ENCODE data around the gene IER3.

IER3 gene, protein sequence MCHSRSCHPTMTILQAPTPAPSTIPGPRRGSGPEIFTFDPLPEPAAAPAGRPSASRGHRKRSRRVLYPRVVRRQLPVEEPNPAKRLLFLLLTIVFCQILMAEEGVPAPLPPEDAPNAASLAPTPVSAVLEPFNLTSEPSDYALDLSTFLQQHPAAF

DNA sequence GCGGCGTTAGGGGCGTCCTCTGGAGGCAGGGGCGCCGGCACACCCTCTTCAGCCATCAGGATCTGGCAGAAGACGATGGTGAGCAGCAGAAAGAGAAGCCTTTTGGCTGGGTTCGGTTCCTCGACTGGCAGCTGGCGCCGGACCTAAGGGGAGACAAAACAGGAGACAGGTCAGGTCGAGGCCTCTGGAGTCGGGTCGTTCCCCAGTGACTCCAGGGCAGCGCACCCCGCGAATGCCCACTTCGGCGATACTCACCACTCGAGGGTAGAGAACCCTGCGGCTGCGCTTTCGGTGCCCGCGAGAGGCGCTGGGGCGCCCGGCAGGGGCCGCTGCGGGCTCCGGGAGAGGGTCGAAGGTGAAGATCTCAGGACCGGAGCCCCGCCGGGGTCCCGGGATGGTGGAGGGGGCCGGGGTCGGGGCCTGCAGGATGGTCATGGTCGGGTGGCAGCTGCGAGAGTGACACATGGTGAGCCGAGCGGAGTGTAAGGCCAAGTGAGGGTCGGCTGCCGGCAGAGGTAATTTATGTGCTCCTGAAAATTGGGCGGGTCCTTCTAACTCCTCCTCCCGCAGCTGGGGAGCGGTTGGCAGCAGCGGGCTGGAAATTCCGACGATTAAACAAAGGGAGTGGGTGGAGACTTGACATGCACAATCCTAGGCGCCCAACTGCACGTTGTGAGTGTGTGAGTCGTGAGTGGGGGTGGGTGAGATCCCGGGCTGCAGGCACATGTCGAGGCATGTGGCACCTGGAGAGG lies at the start of gene IER3:
Gene IER3 (minus strand): TSS at position 494 of the 752 bp plus-strand sequence. CDS start 29 bp downstream, at position 465.
- in situ Hi-C loops (cut with MboI; ENCODE audit: low sequenced_read_pairs) = no loop called here

DNA sequence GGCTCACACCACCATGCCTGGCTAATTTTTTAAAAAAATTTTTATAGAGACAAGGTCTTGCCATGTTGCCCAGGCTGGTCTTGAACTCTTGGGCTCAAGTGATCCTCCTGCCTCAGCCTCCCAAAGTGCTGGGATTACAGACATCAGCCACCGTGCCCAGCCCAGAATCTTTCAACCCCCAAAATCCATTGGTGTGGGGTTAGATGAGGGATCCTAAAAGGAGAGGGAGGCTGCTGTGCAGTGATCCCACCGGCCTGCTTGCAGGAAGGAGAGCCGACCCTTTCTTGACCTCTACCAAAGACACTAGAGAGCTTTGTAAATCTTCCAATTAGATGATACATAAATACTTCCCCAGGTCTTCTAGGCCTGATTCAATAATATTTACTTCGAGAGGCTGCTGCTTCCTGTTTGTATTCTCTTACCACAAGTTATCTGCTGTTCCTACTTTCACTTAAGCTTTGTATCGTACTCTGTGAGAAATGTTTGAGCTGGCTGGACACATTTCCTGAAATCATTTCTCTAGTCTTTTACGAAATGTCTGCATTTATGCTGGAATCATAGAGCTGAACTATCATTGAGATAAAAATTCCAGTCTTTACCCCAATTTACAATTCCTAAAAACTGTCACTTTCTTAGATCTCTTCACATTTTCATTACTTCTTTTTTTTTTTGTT lies 49.3 kb upstream of the IER3 start:
- in situ Hi-C loops (cut with MboI; ENCODE audit: low sequenced_read_pairs) = no loop called here

DNA sequence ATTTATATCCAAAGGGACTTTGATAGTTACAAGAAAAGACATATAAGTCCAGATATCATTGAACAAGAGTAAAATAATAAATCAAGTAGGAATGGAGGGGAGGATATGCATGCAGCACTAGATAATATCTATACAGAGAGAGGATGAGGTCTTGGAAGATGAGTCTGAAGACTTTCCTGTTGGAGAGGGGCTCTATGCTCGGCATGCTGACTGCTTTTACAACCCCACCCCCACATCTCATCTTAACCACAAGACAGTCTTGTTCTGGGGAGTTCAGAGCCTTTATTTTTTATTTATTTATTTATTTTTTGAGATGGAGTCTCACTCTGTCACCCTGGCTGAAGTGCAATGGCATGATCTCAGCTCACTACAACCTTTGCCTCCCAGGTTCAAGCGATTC lies 48.4 kb upstream of the IER3 start:
- in situ Hi-C loops (cut with MboI; ENCODE audit: low sequenced_read_pairs) = no loop called here

DNA sequence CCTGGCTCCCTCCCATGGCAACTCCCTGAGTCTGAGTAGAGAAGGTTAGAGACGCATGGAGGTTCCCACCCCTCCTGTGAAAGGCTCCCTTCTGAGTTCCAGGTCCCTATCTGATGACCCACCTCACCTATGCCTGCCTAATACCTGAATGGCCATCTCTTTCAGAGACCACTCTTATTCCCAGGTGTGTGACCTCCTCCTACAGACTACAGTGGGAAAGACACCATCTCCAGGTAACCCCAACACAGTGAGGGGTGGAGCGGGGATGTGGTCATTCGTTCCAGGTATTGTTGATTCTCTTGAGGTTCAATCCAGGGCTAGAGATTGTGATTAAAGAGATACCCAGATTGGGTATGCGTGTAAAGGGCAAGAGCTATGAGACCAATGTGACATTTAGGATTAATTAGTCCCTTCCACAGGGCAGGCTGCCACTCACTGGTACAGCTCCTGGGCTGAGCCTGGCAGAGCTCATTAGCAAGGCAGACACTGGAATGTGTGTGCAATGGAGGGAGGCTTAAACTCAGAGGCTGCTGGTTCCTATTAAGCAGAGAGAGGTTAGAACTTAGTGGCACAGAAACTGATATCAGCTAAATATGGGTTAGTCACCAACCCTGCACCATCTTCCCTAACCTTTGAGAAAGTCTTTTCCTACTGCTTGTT lies 46.5 kb upstream of the IER3 start:
- in situ Hi-C loops (cut with MboI; ENCODE audit: low sequenced_read_pairs) = no loop called here

DNA sequence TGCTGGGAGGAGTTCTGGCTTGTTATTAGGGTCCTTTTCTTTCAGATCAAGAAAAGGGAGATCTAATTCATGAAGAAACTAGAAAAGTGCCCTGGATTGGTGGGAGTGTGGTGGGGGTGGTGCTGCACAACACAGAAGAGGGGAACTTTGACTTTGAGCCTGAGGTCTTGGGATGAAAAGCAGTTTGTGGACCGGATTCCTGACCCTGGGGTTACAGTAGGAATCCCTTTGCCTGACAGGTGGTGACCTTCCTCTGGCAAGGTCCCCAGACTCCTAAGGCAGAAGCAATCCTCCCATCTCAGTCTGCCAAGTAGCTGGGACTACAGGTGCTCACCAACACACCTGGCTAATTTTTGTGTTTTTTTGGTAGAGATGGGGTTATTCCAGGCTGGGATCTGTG lies 45.3 kb upstream of the IER3 start:
- in situ Hi-C loops (cut with MboI; ENCODE audit: low sequenced_read_pairs) = no loop called here

DNA sequence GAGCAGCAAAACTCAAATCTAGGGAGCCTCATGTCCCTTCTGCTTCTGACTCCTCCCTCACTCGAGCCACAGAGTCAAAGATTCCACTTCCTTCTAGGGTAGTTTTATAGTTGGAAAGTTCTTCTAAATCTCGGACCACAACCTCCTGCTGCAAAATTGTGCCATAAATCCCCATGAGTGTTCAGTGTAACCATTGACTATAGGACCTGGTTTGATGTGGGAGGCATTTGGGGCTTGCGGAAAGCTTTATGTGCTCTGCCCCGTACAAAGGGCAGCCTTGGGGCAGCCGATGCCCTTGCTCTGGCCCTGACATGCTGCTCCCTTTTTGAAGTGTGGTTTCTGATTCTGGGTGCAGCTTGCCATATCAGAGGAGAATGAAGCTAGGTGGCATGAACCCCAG lies 43.6 kb upstream of the IER3 start:
- in situ Hi-C loops (cut with MboI; ENCODE audit: low sequenced_read_pairs) = no loop called here

DNA sequence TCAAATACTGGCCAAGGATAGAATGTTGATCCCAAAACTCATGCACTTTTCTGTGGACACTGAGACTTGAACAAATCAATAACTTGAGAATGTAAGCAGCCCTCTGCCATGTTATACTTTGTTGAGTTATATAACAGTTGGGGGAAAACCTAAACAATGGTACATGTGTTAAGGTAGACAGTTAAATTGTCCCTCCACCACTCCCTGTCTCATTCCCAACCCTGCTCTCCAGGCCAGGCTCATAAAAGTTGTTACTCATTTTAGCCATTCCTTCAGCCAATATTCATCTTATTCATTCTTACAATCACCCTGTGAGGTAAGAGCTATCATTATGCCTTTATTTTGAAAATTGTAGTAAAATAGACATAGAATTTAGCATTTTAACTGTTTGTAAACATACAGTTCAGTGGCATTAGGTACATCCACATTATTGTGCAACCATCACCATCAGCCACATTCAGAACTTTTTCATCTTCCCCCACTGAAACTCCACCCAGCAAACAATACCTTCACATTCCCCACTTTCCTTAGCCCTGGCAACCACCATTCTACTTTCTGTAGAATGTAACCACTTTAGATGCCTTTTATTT lies 38.2 kb upstream of the IER3 start:
- in situ Hi-C loops (cut with MboI; ENCODE audit: low sequenced_read_pairs) = no loop called here

DNA sequence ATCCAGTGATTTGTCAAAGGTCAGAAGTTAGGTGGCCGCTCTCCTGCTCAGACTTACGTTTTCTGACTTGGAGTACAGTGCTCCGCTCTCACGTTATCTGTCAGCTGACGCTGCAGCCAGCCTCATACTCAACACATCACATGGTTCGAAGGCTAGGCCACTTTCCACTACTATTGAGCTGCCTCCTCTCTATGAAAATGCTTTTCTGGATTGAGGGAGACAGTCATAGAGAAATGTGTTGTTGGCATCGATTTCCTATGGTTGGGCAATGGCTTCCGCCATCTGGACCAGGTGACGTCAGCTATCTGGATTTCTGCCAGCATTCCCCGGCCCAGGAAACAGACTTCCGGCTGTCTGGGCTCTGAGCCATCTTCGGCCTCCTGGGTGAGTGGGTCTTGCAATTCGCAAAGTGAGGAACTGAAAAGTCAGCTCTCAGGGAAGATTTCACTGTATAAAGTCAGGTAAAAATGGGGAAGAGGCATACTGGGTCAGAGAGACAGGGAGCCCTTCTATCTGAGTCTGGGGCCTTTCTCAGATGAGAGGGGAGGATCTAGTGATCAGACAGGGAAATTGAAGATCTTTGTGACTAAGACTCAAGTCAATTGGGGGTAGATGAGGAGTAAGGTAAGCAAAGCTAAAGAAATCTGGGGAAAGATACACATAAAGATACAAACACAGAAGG lies 37.5 kb upstream of the IER3 start:
- in situ Hi-C loops (cut with MboI; ENCODE audit: low sequenced_read_pairs) = no loop called here

DNA sequence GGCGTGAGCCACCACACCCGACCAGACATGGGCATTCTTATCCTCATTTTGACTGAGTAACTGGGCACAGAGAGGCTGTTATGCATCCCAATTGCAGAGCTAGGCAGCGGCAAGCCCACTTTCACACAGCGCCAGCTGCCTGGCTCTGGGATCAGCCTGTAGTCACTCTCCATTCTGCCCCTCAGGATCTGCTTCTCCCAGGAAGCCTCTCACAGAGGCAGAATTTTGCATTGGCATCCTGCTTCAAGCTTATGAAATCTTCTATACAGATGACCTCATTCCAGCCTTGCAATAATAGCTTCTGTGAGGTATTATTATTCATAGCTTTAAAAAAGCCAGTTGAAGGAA lies 37.0 kb upstream of the IER3 start:
- in situ Hi-C loops (cut with MboI; ENCODE audit: low sequenced_read_pairs) = no loop called here

DNA sequence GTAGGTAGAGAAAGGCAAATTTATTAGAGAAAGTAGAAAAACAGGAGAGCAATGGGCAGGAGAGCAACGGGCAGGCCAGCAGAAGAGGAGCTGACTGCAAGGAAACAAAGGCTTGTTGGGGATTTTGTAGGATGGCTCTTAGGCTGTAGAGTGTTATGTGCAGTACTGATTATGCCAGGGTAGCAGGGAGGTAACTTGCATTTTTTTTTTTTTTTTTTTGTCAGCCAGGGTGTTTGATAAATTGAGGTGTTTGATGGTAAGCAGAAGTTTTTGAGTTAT lies 36.2 kb upstream of the IER3 start:
- in situ Hi-C loops (cut with MboI; ENCODE audit: low sequenced_read_pairs) = no loop called here

DNA sequence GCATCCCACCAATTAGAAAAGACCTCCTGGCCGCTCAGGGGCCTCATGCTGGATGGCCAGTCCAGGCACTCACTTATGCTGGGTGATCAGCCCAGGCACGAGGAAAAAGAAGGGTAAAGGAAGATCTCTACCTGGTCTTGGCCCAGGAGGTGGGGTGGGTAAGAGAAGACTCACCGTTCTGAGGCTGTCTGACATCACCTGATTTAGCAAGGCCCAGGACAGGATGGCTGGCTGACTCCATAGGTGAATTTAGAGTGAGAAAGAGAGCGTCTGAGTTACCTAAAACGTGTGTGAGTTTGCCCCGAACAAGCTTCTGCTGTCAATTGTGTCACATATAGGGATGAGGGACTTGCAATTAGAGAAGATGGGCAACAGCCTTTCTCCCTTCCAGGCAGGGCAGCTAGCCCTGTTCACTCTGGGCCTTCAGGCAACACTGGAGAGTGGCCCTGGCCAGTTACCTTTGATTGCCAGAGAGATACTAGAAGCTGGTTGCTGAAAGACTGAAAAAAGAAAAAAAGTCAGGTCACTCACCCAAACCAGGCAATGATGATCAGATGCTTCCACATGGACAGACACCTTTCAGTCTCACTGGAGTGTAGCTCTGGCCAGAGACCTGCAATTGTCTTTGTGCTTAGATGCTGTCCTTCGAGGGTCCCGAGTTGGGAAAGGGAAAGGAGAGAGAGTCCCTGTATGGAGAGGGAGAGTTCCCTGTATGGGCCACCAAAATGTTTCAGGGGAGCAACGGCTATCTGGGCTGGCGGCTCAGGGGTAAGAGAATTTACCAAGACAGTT lies 35.7 kb upstream of the IER3 start:
- in situ Hi-C loops (cut with MboI; ENCODE audit: low sequenced_read_pairs) = no loop called here

DNA sequence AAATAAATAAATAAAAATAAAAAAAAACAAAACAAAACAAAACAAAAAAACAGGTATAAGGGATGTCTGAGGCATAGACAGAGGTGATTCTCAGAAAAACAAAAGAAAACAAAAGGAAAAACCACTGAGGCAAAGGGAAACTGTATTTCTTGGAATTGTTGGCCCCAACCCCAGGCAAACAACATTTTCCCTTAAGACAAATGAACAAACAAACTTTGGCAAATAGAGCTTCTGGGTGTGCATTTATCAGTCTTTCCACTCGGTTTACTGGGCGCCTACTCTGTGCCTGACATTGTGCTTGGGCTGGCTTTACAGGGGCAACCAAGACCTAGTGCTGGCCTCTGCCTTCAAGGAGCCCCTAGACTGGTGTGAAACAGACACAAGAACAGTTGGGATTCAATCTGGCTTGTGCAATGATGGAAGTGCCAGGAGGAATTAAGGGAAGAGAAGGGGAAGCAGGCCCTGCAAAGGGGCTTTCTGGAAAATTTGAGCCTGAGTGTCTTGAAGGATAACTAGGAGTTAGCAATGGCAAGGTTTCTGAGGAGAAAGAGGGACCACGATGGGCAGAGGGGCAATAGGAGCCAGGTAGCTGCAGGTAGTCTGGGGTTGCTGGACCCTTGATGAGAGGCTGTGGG lies 33.8 kb upstream of the IER3 start:
- in situ Hi-C loops (cut with MboI; ENCODE audit: low sequenced_read_pairs) = no loop called here

DNA sequence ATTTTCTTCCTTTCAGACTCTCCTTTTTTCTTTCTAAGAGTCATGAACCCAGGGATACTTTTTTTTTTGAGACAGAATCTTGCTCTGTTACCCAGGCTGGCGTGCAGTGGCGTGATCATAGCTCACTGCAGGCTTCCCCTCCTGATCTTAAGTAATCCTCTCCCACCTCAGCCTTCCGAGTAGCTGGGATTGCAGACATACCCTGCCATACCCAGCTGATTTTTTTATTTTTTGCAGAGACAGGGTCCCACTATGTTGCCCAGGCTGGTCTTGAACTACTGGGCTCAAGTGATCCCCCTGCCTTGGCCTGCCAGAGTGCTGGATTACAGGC lies 32.8 kb upstream of the IER3 start:
- in situ Hi-C loops (cut with MboI; ENCODE audit: low sequenced_read_pairs) = no loop called here

DNA sequence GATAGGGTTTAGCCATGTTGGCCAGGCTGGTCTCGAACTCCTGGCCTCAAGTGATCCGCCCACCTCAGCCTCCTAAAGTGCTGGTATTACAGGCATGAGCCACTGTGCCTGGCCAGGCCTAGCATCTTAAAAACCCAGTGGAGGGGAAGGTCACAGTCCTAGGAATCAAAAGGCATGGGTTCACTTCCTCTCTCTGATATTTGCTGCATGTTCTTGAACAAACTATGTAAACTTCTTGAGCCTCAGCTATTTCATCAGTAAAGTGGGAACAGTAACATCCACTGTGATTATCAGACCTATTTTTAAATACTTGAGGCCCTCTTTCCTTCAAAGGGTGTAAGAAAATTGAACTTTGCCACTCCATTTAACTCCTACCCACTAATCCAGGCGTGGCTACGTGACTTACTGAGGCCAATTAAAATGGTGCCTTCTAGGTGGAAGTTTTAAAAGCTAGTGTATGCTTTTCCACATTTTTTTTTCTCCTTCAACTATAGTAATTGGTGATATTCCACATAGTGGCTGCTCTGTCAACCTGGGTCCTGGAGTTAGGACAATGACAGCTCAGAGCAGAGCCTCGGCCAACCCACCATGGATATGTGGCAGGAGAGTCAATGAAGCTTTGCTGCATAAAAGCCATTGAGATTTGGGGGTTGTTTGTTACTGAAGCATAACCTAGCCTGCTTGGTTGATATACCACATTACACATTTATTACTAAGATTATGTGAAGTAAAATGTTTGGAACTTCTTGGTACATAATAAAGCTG lies 32.2 kb upstream of the IER3 start:
- in situ Hi-C loops (cut with MboI; ENCODE audit: low sequenced_read_pairs) = no loop called here

DNA sequence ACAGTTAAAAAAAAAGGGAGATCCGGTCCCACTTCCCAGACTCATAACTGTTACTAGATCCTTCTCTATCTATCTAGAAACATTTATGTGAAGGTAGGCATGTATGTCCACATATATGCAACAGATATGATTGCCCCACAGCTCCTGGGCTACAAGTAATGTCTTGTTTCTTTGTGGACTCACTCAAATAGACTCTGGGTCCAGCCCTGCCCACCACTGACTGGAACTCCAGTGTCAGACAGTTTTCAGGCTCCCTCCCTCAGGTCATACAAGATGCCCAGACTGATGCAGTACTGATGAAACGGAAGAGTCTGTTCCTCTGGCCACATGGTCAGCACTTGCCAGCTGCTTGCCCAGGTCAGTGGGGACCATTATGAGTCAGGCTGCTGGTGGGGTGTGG lies 30.8 kb upstream of the IER3 start:
- in situ Hi-C loops (cut with MboI; ENCODE audit: low sequenced_read_pairs) = no loop called here

DNA sequence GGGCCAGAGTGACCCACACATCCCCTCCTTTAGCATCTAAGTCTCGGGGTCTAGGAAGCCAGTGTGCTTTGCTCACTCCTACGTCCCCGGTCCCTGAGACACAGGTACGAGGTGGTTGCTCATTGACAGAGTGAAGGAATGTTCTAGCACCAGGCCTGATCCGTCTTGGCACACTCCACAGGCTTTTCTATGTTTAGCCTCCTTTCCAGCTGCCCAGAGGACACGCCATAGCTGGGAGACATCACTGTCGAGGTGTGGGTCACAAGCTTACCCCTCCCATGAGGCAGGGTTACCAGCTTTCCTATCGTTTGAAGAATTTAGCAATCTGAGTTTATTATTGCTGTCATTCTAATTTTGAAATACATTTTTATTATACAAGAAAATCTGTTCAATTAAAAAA lies 30.4 kb upstream of the IER3 start:
- in situ Hi-C loops (cut with MboI; ENCODE audit: low sequenced_read_pairs) = no loop called here

DNA sequence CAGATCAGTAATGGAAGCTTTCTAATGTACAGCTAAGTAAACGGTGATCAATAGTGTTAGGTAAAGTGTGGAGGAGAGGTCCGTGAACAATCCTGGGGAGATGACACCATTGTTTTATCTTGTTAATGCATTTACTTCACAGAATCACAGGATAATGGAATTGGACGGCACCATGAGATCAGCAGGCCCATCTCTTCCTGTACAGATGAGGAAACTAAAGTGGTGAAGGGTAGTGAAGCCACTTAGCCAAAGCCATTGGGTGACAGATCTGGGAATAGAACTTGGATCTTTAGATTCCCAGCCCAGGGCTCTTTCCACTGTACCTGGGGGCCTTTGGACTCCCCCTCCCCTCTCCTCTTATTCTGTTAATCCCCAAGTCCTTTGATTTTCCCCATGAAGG lies 26.2 kb upstream of the IER3 start:
- in situ Hi-C loops (cut with MboI; ENCODE audit: low sequenced_read_pairs) = no loop called here

DNA sequence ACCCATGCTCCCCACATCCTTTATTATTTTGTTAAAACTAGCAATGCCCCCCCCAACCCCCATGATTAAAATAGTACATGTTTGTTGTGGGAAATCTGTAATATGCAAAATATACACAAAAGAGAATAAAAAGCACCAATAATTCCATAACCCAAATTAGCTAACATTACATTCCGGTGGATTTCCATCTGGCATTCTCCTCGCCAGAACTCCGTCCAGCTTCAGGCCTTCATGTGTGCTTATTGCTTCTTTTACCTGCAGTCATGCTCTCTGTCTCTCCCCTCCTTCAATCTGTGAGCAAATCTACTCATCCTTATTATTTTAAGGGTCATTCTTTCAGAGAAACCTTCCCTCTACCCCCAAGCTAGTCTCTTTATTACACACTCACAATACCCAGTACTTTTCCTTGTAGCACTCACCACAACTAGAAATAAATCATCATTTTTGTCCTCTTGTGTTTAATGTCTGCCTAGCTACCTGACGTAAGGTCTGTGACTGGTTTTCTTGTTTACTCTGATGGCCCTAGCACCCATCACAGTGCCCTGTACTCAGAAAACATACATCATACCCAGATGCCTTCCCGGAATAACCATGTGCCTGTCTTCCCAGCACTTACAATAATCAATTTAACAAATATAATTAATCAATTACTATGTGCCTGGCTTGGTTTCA lies 25.6 kb upstream of the IER3 start:
- in situ Hi-C loops (cut with MboI; ENCODE audit: low sequenced_read_pairs) = no loop called here
